Small intestine (tissue), 7 donors: ENCODE results near the gene PAPSS1. TPM values are rescaled to one million over a fixed set of nuclear protein-coding genes. Genes with fewer than 3 reads are reported as not detected.
A peak's percentile ranks its signal among the peaks of the same experiment; 100 is the strongest.
"Not testable (repeated sequence)": the region's sequence is repeated elsewhere in the genome, so short reads cannot be mapped to it uniquely, and the experiment has no call there.

Experiments used
- DNase-seq, 2 donors: peaks; one replicate each; pipeline versions ENCODE4 v3.0.0 to v3.0.0-alpha.2; 2013
- FAIRE-seq: peaks from 2 replicates; lab custom pipeline; 2012; peaks lifted over from hg19 to GRCh38; lab: Jason Lieb, UNC
- H3K27ac ChIP-seq, 3 donors: one replicate each; pipeline ENCODE4 v1.5.1; 2013; ENCODE audit warnings: low read length in 2 of 3, mild to moderate bottlenecking in 2 of 3, control low read depth in 1 of 3, inconsistent platforms in 1 of 3, low read depth in 1 of 3, moderate library complexity in 1 of 3
- H3K27me3 ChIP-seq, 3 donors: one replicate each; pipeline ENCODE4 v1.6.1; 2013; ENCODE audit warnings: low read length in 3 of 3, inconsistent platforms in 1 of 3; ENCODE audit not compliant: control insufficient read depth in 3 of 3, insufficient read depth in 3 of 3
- H3K36me3 ChIP-seq, 3 donors: one replicate each; pipeline ENCODE4 v1.6.1; 2013; ENCODE audit warnings: low read length in 3 of 3, inconsistent platforms in 1 of 3, low read depth in 1 of 3, mild to moderate bottlenecking in 1 of 3, moderate library complexity in 1 of 3; ENCODE audit not compliant: control insufficient read depth in 3 of 3, insufficient read depth in 2 of 3
- H3K4me1 ChIP-seq, 3 donors: one replicate each; pipeline ENCODE4 v1.6.1; 2013; ENCODE audit warnings: low read length in 2 of 3, inconsistent platforms in 1 of 3, low read depth in 1 of 3, mild to moderate bottlenecking in 1 of 3, moderate library complexity in 1 of 3; ENCODE audit not compliant: control insufficient read depth in 3 of 3, insufficient read depth in 2 of 3
- H3K4me3 ChIP-seq, 3 donors: one replicate each; pipeline ENCODE4 v1.5.1; 2013; ENCODE audit warnings: low read length in 3 of 3, control low read depth in 1 of 3, inconsistent platforms in 1 of 3, low read depth in 1 of 3, mild to moderate bottlenecking in 1 of 3, moderate library complexity in 1 of 3
- H3K9me3 ChIP-seq, 2 donors: one replicate each; pipeline ENCODE4 v1.6.1; 2013; ENCODE audit warnings: low read depth in 1 of 2, low read length in 1 of 2; ENCODE audit not compliant: control insufficient read depth in 2 of 2, insufficient read depth in 1 of 2
- whole genome bisulfite sequencing, 3 donors: extraction: QIAGEN DNeasy Blood & Tissue Kit; methylation state at CpG; one replicate each; pipeline ENCODE4 v1.1.7; 2013; 5-methylcytosine and 5-hydroxymethylcytosine counted together
- polyA plus RNA-seq, 4 donors: library from polyadenylated mRNA; stranded (reverse) in 3 of 4; unstranded in 1 of 4; fragments of 200-250 nt in 3 of 4; fragments of 120-200 nt in 1 of 4; gene quantifications; one replicate each; pipeline versions ENCODE4 v1.2.1 to v1.2.3, GENCODE V29; 2013
- donor health status: healthy with polysubstance abuse.
- donor health status: control.
- donor health status: control.
- donor health status: Bipolar disorder and iron deficiency.
- donor health status: healthy.

PAPSS1 gene
- polyA plus RNA-seq, 4 donors = 15.4 to 45.0 (median 21.8) TPM

GRCh38 chr4:107737450-107737849 is 17.4 kb upstream of the PAPSS1 start:
- WGBS, 3 donors = 82% methylated on average over 4 of the region's 4 CpGs
- DNase-seq = no peak
- Histone ChIP-seq H3K36me3 (no peaks in the 10 kb centered on the region), H3K27me3 (no peaks in the 10 kb centered on the region), H3K4me1 (no peaks in the 10 kb centered on the region), H3K4me3 (no peak overlapping the region), H3K27ac (no peak overlapping the region), H3K9me3 (no peaks in the 10 kb centered on the region)
- FAIRE-seq = no peak

GRCh38 chr4:107736924-107737448 is 17.0 kb upstream of the PAPSS1 start:
- 50 to 62% (median 57%) methylated on average over 7 of the region's 7 CpGs for WGBS, 3 donors
- no peak overlapping the region for H3K27ac ChIP-seq
- FAIRE-seq = no peak

GRCh38 chr4:107736037-107736436 is 16.0 kb upstream of the PAPSS1 start:
- H3K27ac ChIP-seq = no peak overlapping the region
- no peak overlapping the region for H3K4me3 ChIP-seq
- DNase-seq = no peak
- no peaks in the 10 kb centered on the region for H3K9me3 ChIP-seq
- H3K27me3 ChIP-seq = no peaks in the 10 kb centered on the region
- FAIRE-seq = no peak
- H3K36me3 ChIP-seq = no peaks in the 10 kb centered on the region
- WGBS, 3 donors = 50 to 64% (median 51%) methylated on average over 3 of the region's 3 CpGs
- H3K4me1 ChIP-seq = no peaks in the 10 kb centered on the region

More at GRCh38 chr4:107736924-107737448, 17.0 kb upstream of the PAPSS1 start:
- Histone ChIP-seq H3K4me3 (no peak overlapping the region), H3K36me3 (no peaks in the 10 kb centered on the region), H3K9me3 (no peaks in the 10 kb centered on the region), H3K27me3 (no peaks in the 10 kb centered on the region), H3K4me1 (no peaks in the 10 kb centered on the region)
- peak; percentile 30 to 54 for DNase-seq

GRCh38 chr4:107734120-107734519 is 14.1 kb upstream of the PAPSS1 start:
- FAIRE-seq = no peak
- H3K9me3 ChIP-seq = no peaks in the 10 kb centered on the region
- 58 to 60% (median 59%) methylated on average over 3 of the region's 3 CpGs for WGBS, 3 donors
- DNase-seq = no peak
- H3K27me3 ChIP-seq = no peaks in the 10 kb centered on the region
- H3K27ac ChIP-seq = no peak overlapping the region
- H3K4me3 ChIP-seq = no peak overlapping the region
- no peaks in the 10 kb centered on the region for H3K4me1 ChIP-seq
- H3K36me3 ChIP-seq = no peaks in the 10 kb centered on the region

GRCh38 chr4:107733431-107733925 is 13.4 kb upstream of the PAPSS1 start:
- H3K9me3 ChIP-seq = no peaks in the 10 kb centered on the region
- H3K27ac ChIP-seq = no peak overlapping the region
- no peaks in the 10 kb centered on the region for H3K4me1 ChIP-seq
- no peak for FAIRE-seq
- no peaks in the 10 kb centered on the region for H3K27me3 ChIP-seq
- no peak overlapping the region for H3K4me3 ChIP-seq
- 47 to 55% (median 52%) methylated on average over 7 of the region's 7 CpGs for WGBS, 3 donors
- H3K36me3 ChIP-seq = no peaks in the 10 kb centered on the region
- no peak for DNase-seq

- not testable (repeated sequence) for H3K9me3 ChIP-seq, H3K27ac ChIP-seq, FAIRE-seq, DNase-seq, H3K27me3 ChIP-seq, H3K4me1 ChIP-seq, H3K36me3 ChIP-seq, H3K4me3 ChIP-seq
- 65 to 72% (median 69%) methylated on average over 4 of the region's 4 CpGs for WGBS, 3 donors
These were observed 9.0 kb upstream of the PAPSS1 start for GRCh38 chr4:107729050-107729449.

GRCh38 chr4:107726131-107726925 is 6.3 kb upstream of the PAPSS1 start:
- H3K4me1 ChIP-seq, H3K36me3 ChIP-seq, H3K9me3 ChIP-seq, H3K27me3 ChIP-seq, H3K27ac ChIP-seq, DNase-seq, H3K4me3 ChIP-seq, FAIRE-seq: not testable (repeated sequence)
- WGBS, 3 donors = 79 to 86% (median 80%) methylated on average over 3 of the region's 3 CpGs

GRCh38 chr4:107725281-107725859 is 5.3 kb upstream of the PAPSS1 start:
- Histone ChIP-seq H3K4me3 (no peak overlapping the region), H3K27ac (peak overlapping the region in 1 of 3 donors; percentile 36), H3K4me1 (peaks cover 0 to 3% (median 0%) of the 10 kb centered on the region in 3 donors), H3K27me3 (no peaks in the 10 kb centered on the region), H3K36me3 (no peaks in the 10 kb centered on the region), H3K9me3 (no peaks in the 10 kb centered on the region)
- 91 to 98% (median 96%) methylated on average over 3 of the region's 3 CpGs for WGBS, 3 donors
- FAIRE-seq = no peak
- DNase-seq = peak; percentile 55 to 56
